Prostate gland (tissue), 2 donors: ENCODE data around the gene FGGY.

Source experiments
- POLR2A ChIP-seq: fragments of 450-650 bp; IDR thresholded peaks from one replicate; pipeline ENCODE4 v1.6.1; 2016; ENCODE audit warnings: antibody characterized with exemption, mild to moderate bottlenecking
- POLR2AphosphoS5 ChIP-seq: sonication (generic); formaldehyde crosslinking; IDR thresholded peaks from one replicate; pipeline ENCODE4 v1.6.1; 2017; ENCODE audit warnings: antibody characterized with exemption
- TF ChIP-seq, protein P1 (sequence below), 4 experiments: fragments of 200-600 bp in 2 of 4; fragments of 450-650 bp in 2 of 4; sonication (generic) in 2 of 4; IDR thresholded peaks; 1 replicate in 3 of 4; 2 replicates in 1 of 4; pipeline ENCODE4 v1.5.1; 2016 to 2019; ENCODE audit warnings: antibody characterized with exemption in 4 of 4, mild to moderate bottlenecking in 2 of 4, moderate library complexity in 2 of 4

DNA sequence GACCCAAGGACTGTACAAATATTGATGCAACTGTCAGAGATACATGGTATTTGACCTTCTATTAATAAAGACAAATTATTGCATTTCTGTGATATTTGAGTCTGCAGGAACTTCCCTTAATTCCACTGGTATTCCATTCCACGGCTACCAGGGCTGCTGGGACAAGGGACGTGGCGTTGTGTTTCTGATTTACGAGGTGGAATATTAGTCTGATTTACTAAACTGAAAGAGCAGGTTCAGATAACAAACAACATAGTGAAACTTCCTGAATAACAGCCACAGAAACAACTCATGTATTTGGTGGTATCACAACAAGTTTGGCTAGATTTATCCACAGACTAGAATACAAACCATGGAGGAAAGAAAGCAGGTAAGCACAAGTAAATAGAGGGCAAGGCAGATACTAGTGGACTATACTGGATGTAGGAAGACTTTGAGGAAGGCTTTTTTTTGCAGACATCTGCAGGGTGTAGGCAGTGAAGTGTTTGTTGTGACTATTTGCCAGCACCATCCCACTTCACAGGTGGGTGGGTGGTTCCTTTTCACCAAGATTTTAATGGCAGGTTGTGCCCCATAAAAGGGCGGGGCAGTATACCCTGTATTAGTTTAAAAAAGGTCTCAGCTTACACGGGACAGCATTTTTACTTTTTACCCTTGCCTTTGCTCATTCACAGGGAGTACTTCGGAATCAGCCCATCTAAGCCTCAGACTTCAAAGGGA is 100.4 kb downstream of the FGGY start:
- no peak for TF ChIP-seq POLR2A
- TF ChIP-seq, protein P1, sequence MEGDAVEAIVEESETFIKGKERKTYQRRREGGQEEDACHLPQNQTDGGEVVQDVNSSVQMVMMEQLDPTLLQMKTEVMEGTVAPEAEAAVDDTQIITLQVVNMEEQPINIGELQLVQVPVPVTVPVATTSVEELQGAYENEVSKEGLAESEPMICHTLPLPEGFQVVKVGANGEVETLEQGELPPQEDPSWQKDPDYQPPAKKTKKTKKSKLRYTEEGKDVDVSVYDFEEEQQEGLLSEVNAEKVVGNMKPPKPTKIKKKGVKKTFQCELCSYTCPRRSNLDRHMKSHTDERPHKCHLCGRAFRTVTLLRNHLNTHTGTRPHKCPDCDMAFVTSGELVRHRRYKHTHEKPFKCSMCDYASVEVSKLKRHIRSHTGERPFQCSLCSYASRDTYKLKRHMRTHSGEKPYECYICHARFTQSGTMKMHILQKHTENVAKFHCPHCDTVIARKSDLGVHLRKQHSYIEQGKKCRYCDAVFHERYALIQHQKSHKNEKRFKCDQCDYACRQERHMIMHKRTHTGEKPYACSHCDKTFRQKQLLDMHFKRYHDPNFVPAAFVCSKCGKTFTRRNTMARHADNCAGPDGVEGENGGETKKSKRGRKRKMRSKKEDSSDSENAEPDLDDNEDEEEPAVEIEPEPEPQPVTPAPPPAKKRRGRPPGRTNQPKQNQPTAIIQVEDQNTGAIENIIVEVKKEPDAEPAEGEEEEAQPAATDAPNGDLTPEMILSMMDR (IDR thresholded peaks at IDR 0.05): no peak
- TF ChIP-seq POLR2AphosphoS5: no peak
